T-cell (primary cell): ENCODE data around the gene SLC46A3. TPM values are rescaled to one million over a fixed set of nuclear protein-coding genes. Genes with fewer than 3 reads are reported as not detected.
"Not testable (repeated sequence)": the region's sequence is repeated elsewhere in the genome, so short reads cannot be mapped to it uniquely, and the experiment has no call there.

ENCODE experiments used
- ATAC-seq, 4 experiments: fragments of 200-7000 bp in 3 of 4; fragments of 150-1000 bp in 1 of 4; cut with Tn5 transposase; replicated peaks in 1 of 4; 1 replicate in 3 of 4; 2 replicates in 1 of 4; pipeline ENCODE4 v1.10.0; 2021; ENCODE audit warnings: moderate library complexity in 3 of 4, mild to moderate bottlenecking in 2 of 4, moderate number of reproducible peaks in 1 of 4
- CTCF ChIA-PET, 2 donors: fragments of 300-600 bp; sonication (Branson Sonifier 250); formaldehyde crosslinking; loops; one replicate each; lab custom pipeline; 2022; ENCODE audit warnings: antibody characterized with exemption in 2 of 2; lab: Charles Lee
- POLR2A ChIA-PET, 2 donors: fragments of 300-600 bp; sonication (Branson Sonifier 250); formaldehyde crosslinking; loops; one replicate each; lab custom pipeline; 2022; ENCODE audit warnings: antibody characterized with exemption in 2 of 2; lab: Charles Lee
- DNase-seq, 35 experiments: peaks; one replicate each; pipeline versions ENCODE4 v3.0.0 to v3.0.0-alpha.2; 2013 to 2023
- H3K27ac ChIP-seq: one replicate; pipeline ENCODE4 v1.5.1; 2013; ENCODE audit warnings: low read length
- H3K27me3 ChIP-seq, 2 experiments: replicated peaks in 1 of 2; 1 replicate in 1 of 2; 2 replicates in 1 of 2; pipeline versions ENCODE4 v1.6.1 to v1.7.0; 2013; ENCODE audit warnings: low read length in 1 of 2, mixed read lengths in 1 of 2; ENCODE audit not compliant: control insufficient read depth in 2 of 2, insufficient read depth in 2 of 2; ENCODE audit errors: extremely low read depth in 1 of 2
- H3K36me3 ChIP-seq, 2 donors: 1 replicate in 1 of 2; 2 replicates in 1 of 2; pipeline versions ENCODE4 v1.6.1 to v1.7.0; 2013; ENCODE audit warnings: low read length in 1 of 2; ENCODE audit not compliant: control insufficient read depth in 2 of 2, insufficient read depth in 1 of 2; ENCODE audit errors: extremely low read depth in 1 of 2
- H3K4me1 ChIP-seq, 2 experiments: 1 replicate in 1 of 2; 2 replicates in 1 of 2; pipeline versions ENCODE4 v1.6.1 to v1.7.0; 2013; ENCODE audit warnings: low read length in 2 of 2, mixed read lengths in 1 of 2; ENCODE audit not compliant: insufficient read depth in 2 of 2, control insufficient read depth in 1 of 2; ENCODE audit errors: extremely low read depth in 1 of 2
- H3K4me3 ChIP-seq, 2 donors: 1 replicate in 1 of 2; 2 replicates in 1 of 2; pipeline versions ENCODE4 v1.5.1 to v1.7.0; 2013; ENCODE audit warnings: mild to moderate bottlenecking in 2 of 2, low read length in 1 of 2, moderate library complexity in 1 of 2; ENCODE audit not compliant: control insufficient read depth in 1 of 2; ENCODE audit errors: extremely low read depth in 1 of 2
- H3K9me3 ChIP-seq: 2 replicates; pipeline ENCODE4 v1.7.0; 2013
- H3K27ac Mint-ChIP-seq, 2 donors: one replicate each; pipeline ENCODE4 v1.8.0; 2020 to 2021; ENCODE audit warnings: mild to moderate bottlenecking in 2 of 2, mixed read lengths in 2 of 2
- H3K27me3 Mint-ChIP-seq, 2 donors: one replicate each; pipeline ENCODE4 v1.8.0; 2021 to 2022; ENCODE audit warnings: mixed read lengths in 2 of 2
- H3K36me3 Mint-ChIP-seq: one replicate; pipeline ENCODE4 v1.8.0; 2021; ENCODE audit warnings: mixed read lengths
- H3K4me1 Mint-ChIP-seq, 3 donors: one replicate each; pipeline ENCODE4 v1.8.0; 2020 to 2022; ENCODE audit warnings: mixed read lengths in 3 of 3, mild to moderate bottlenecking in 1 of 3
- H3K4me3 Mint-ChIP-seq, 3 donors: one replicate each; pipeline ENCODE4 v1.8.0; 2020 to 2022; ENCODE audit warnings: mild to moderate bottlenecking in 3 of 3, mixed read lengths in 3 of 3, moderate library complexity in 3 of 3
- H3K9me3 Mint-ChIP-seq, 3 donors: one replicate each; pipeline ENCODE4 v1.8.0; 2020 to 2022; ENCODE audit warnings: mixed read lengths in 3 of 3
- WGBS: methylation state at CpG from one replicate; pipeline ENCODE4 v1.1.5; 2013; ENCODE audit warnings: missing lambda C conversion rate; ENCODE audit not compliant: insufficient coverage; 5-methylcytosine and 5-hydroxymethylcytosine counted together
- total RNA-seq, 35 experiments: library from RNA in 6 of 35; stranded (reverse) in 6 of 35; fragments of 120-200 nt in 1 of 35; gene quantifications; one replicate each; pipeline versions ENCODE4 v1.2.1 to v1.2.4 and lab custom pipeline; 2013 to 2026

The SLC46A3 gene
- total RNA-seq, 5 donors from 2014 or later (not counting 1 experiment from before 2014, with no cell fraction given), result 12.1 to 20.7 (median 18.2) TPM

DNA sequence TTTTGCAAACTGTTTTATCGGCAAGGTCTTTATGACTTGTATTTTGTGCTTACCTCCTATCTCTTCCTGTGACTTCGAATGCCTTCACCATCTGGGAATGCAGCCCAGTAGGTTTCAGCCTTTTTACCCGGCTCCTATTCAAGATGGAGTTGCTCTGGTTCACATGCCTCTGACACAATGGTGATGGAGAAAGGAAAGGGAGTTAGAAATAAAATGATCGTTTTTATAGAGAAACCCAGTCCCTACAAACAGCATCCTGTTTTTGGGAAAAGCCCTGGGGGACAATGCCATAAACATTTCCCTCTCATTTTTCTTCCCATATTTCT lies 27.5 kb upstream of the SLC46A3 start:
- no peak for DNase-seq
- H3K9me3 Mint-ChIP-seq, result peaks cover 0 to 4% (median 3%) of the 10 kb centered on the region in 3 donors
- Histone ChIP-seq H3K4me3 (no peak overlapping the region), H3K27me3 (peaks cover 0 to 5% of the 10 kb centered on the region in 2 experiments), H3K4me1 (peaks cover 0 to under 1% of the 10 kb centered on the region in 2 experiments), H3K9me3 (no peaks in the 10 kb centered on the region), H3K27ac (no peak overlapping the region), H3K36me3 (no peaks in the 10 kb centered on the region)
- H3K36me3 Mint-ChIP-seq, result no peaks in the 10 kb centered on the region
- H3K27ac Mint-ChIP-seq, result no peak overlapping the region
- POLR2A ChIA-PET, result no interaction called here
- H3K27me3 Mint-ChIP-seq, result peaks cover 0 to 5% of the 10 kb centered on the region in 2 donors
- peaks cover 0 to 2% (median under 1%) of the 10 kb centered on the region in 3 donors for H3K4me1 Mint-ChIP-seq
- H3K4me3 Mint-ChIP-seq, result no peak overlapping the region
- no peak for ATAC-seq
- CTCF ChIA-PET, result no interaction called here
- WGBS, result no CpG with 5 or more reads among the region's 4 CpGs

- Mint-ChIP-seq H3K4me3 (no peak overlapping the region), H3K36me3 (no peaks in the 10 kb centered on the region), H3K27ac (no peak overlapping the region), H3K4me1 (no peaks in the 10 kb centered on the region), H3K9me3 (peaks cover 0 to 2% (median 2%) of the 10 kb centered on the region in 3 donors), H3K27me3 (peaks cover 0 to 5% of the 10 kb centered on the region in 2 donors)
- H3K4me1 ChIP-seq, result no peaks in the 10 kb centered on the region
- ATAC-seq (no peak), DNase-seq (no peak)
- H3K9me3 ChIP-seq, result no peaks in the 10 kb centered on the region
- POLR2A ChIA-PET, result no interaction called here
- CTCF ChIA-PET, result no interaction called here
- no peak overlapping the region for H3K4me3 ChIP-seq
- no peaks in the 10 kb centered on the region for H3K36me3 ChIP-seq
- H3K27ac ChIP-seq, result no peak overlapping the region
- WGBS, result 19% methylated on average over 5 of the region's 6 CpGs
- peaks cover 0 to 5% of the 10 kb centered on the region in 2 experiments for H3K27me3 ChIP-seq
These were observed 25.9 kb upstream of the SLC46A3 start for GRCh38 chr13:28744656-28745055.

- Mint-ChIP-seq H3K27ac (no peak overlapping the region), H3K9me3 (no peaks in the 10 kb centered on the region), H3K27me3 (peaks cover 0 to 5% of the 10 kb centered on the region in 2 donors), H3K36me3 (no peaks in the 10 kb centered on the region), H3K4me1 (no peaks in the 10 kb centered on the region), H3K4me3 (no peak overlapping the region)
- H3K4me3 ChIP-seq, result no peak overlapping the region
- ATAC-seq, result no peak
- DNase-seq, result no peak
- ChIA-PET CTCF (no interaction called here), POLR2A (no interaction called here)
- H3K36me3 ChIP-seq, result no peaks in the 10 kb centered on the region
- H3K9me3 ChIP-seq, result no peaks in the 10 kb centered on the region
- no peaks in the 10 kb centered on the region for H3K4me1 ChIP-seq
- 40% methylated on average over 1 of the region's 6 CpGs for WGBS
- H3K27ac ChIP-seq, result no peak overlapping the region
- peaks cover 0 to 5% of the 10 kb centered on the region in 2 experiments for H3K27me3 ChIP-seq
These were observed 25.3 kb upstream of the SLC46A3 start for GRCh38 chr13:28744091-28744536.

DNA sequence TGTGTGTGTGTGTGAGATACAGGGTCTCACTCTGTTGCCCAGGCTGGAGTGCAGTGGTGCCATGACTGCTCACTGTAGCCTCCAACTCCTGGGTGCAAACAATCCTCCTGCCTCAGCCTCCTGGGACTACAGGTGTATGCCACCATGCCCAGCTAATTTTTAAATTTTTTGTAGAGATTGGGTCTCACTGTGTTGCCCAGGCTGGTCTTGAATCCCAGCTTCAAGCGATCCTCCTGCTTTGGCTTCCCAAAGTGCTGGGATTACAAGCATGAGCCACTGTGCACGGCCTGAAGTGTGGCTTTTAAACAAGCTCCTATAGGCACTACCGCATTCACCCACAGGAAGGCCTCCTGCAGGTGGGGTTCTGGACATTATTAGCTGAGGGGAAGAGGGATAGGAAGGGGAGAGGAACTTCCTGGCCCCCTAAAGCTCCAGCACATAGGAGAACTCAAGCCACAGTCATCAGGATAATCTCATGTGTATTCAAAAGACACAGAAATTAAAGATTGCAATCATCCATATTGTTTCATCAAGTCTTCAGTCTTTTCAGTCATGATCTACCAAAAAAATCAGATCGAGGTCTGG lies 24.8 kb upstream of the SLC46A3 start:
- peaks cover 0 to 5% of the 10 kb centered on the region in 2 donors for H3K27me3 Mint-ChIP-seq
- 75% methylated on average over 2 of the region's 4 CpGs for WGBS
- no peak for ATAC-seq

GRCh38 chr13:28743020-28743419 lies 24.2 kb upstream of the SLC46A3 start:
- Histone ChIP-seq H3K27ac (no peak overlapping the region), H3K36me3 (no peaks in the 10 kb centered on the region), H3K9me3 (no peaks in the 10 kb centered on the region), H3K27me3 (peaks cover 0 to 5% of the 10 kb centered on the region in 2 experiments), H3K4me1 (no peaks in the 10 kb centered on the region), H3K4me3 (no peak overlapping the region)
- no CpG with 5 or more reads among the region's 3 CpGs for WGBS
- Mint-ChIP-seq H3K27ac (no peak overlapping the region), H3K9me3 (no peaks in the 10 kb centered on the region), H3K27me3 (peaks cover 0 to 5% of the 10 kb centered on the region in 2 donors), H3K4me1 (no peaks in the 10 kb centered on the region), H3K36me3 (no peaks in the 10 kb centered on the region), H3K4me3 (no peak overlapping the region)
- DNase-seq (no peak), ATAC-seq (no peak)
- CTCF ChIA-PET, result no interaction called here
- POLR2A ChIA-PET, result no interaction called here

More for the DNA sequence above, 24.8 kb upstream of the SLC46A3 start:
- no peaks in the 10 kb centered on the region for H3K36me3 ChIP-seq
- H3K9me3 Mint-ChIP-seq, result no peaks in the 10 kb centered on the region
- no peaks in the 10 kb centered on the region for H3K4me1 ChIP-seq
- H3K36me3 Mint-ChIP-seq, result no peaks in the 10 kb centered on the region
- H3K27me3 ChIP-seq, result peaks cover 0 to 5% of the 10 kb centered on the region in 2 experiments
- no peak overlapping the region for H3K27ac Mint-ChIP-seq
- POLR2A ChIA-PET, result no interaction called here
- no peak overlapping the region for H3K4me3 ChIP-seq
- H3K27ac ChIP-seq, result no peak overlapping the region
- no peaks in the 10 kb centered on the region for H3K4me1 Mint-ChIP-seq
- no peak for DNase-seq
- no peaks in the 10 kb centered on the region for H3K9me3 ChIP-seq
- H3K4me3 Mint-ChIP-seq, result no peak overlapping the region
- CTCF ChIA-PET, result no interaction called here

DNA sequence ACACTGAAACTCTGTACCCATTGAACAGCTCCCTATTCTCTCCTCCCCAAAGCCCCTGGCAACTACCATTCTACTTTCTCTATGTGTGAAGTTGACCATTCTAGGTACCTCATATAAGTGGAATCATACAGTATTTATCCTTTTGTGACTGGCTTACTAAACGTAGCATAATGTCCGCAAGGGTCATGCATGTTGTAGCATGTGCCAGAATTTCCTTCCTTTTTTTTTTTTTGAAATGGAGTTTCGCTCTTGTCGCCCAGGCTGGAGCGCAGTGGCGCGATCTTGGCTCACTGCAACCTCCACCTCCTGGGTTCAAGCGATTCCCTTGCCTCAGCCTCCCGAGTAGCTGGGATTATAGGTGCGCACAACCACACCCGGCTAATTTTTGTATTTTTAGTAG lies 23.7 kb upstream of the SLC46A3 start:
- H3K36me3 Mint-ChIP-seq, H3K4me1 Mint-ChIP-seq, H3K4me3 ChIP-seq, H3K27me3 Mint-ChIP-seq, H3K9me3 Mint-ChIP-seq, POLR2A ChIA-PET, H3K27me3 ChIP-seq, CTCF ChIA-PET, H3K4me1 ChIP-seq, DNase-seq, H3K9me3 ChIP-seq, ATAC-seq, H3K27ac ChIP-seq, H3K4me3 Mint-ChIP-seq, H3K36me3 ChIP-seq: not testable (repeated sequence)
- peak overlapping the region in 1 of 2 donors; percentile 8 for H3K27ac Mint-ChIP-seq
- 40% methylated on average over 1 of the region's 11 CpGs for WGBS
